Parathyroid adenoma (tissue), 2 donors: ENCODE measurements around the gene NPHS1.
A peak's percentile ranks its signal among the peaks of the same experiment; 100 is the strongest.
"Not testable (repeated sequence)": the region's sequence is repeated elsewhere in the genome, so short reads cannot be mapped to it uniquely, and the experiment has no call there.

Experiments
- H2AFZ ChIP-seq: fragments of 300-600 bp; sonication (generic); one replicate; pipeline ENCODE4 v1.7.0; 2017; ENCODE audit warnings: antibody characterized with exemption, mild to moderate bottlenecking
- H3K27ac ChIP-seq: fragments of 300-600 bp; sonication (generic); one replicate; pipeline ENCODE4 v1.7.0; 2017
- H3K27me3 ChIP-seq: fragments of 300-600 bp; sonication (generic); one replicate; pipeline ENCODE4 v1.7.0; 2017; ENCODE audit warnings: low read length; ENCODE audit not compliant: control insufficient read depth, insufficient read depth
- H3K36me3 ChIP-seq: fragments of 300-600 bp; sonication (generic); one replicate; pipeline ENCODE4 v1.7.0; 2017; ENCODE audit warnings: low read length; ENCODE audit not compliant: control insufficient read depth, insufficient read depth
- H3K4me1 ChIP-seq: fragments of 300-600 bp; sonication (generic); one replicate; pipeline ENCODE4 v1.7.0; 2017; ENCODE audit warnings: control low read depth
- H3K4me2 ChIP-seq: fragments of 300-600 bp; sonication (generic); one replicate; pipeline ENCODE4 v1.7.0; 2017; ENCODE audit warnings: low read length
- H3K4me3 ChIP-seq: fragments of 300-600 bp; sonication (generic); one replicate; pipeline ENCODE4 v1.7.0; 2017; ENCODE audit warnings: low read depth, low read length
- H3K79me2 ChIP-seq: fragments of 300-600 bp; sonication (generic); one replicate; pipeline ENCODE4 v1.7.0; 2017; ENCODE audit warnings: control low read depth
- H3K9ac ChIP-seq: fragments of 300-600 bp; sonication (generic); one replicate; pipeline ENCODE4 v1.7.0; 2017; ENCODE audit warnings: mild to moderate bottlenecking
- H3K9me3 ChIP-seq: fragments of 300-600 bp; sonication (generic); one replicate; pipeline ENCODE4 v1.7.0; 2017; ENCODE audit warnings: low read length; ENCODE audit not compliant: control insufficient read depth
- CTCF ChIP-seq: fragments of 300-600 bp; sonication (generic); IDR thresholded peaks from one replicate; pipeline ENCODE4 v1.7.0; 2017; ENCODE audit warnings: antibody characterized with exemption, mild to moderate bottlenecking
- donor health status: primary hyperparathyroidism.

NPHS1 gene

GRCh38 chr19:35879068-35879467, 26.8 kb upstream of the NPHS1 start:
- H3K79me2 ChIP-seq, result no peaks in the 10 kb centered on the region
- H3K27ac ChIP-seq, result no peak overlapping the region
- no peaks in the 10 kb centered on the region for H3K36me3 ChIP-seq
- H3K4me3 ChIP-seq, result no peak overlapping the region
- H3K4me1 ChIP-seq, result no peaks in the 10 kb centered on the region
- H2AFZ ChIP-seq, result no peak overlapping the region
- no peaks in the 10 kb centered on the region for H3K9me3 ChIP-seq
- no peak overlapping the region for H3K4me2 ChIP-seq
- H3K27me3 ChIP-seq, result no peaks in the 10 kb centered on the region
- no peak overlapping the region for H3K9ac ChIP-seq
- TF ChIP-seq CTCF, result no peak

GRCh38 chr19:35874392-35874930, 22.2 kb upstream of the NPHS1 start:
- no peak for TF ChIP-seq CTCF
- Histone ChIP-seq H3K27me3 (no peaks in the 10 kb centered on the region), H3K36me3 (no peaks in the 10 kb centered on the region), H3K9me3 (no peaks in the 10 kb centered on the region), H3K79me2 (peaks cover 4% of the 10 kb centered on the region), H2AFZ (no peak overlapping the region), H3K27ac (no peak overlapping the region), H3K4me2 (no peak overlapping the region), H3K4me3 (no peak overlapping the region), H3K9ac (no peak overlapping the region), H3K4me1 (peaks cover 6% of the 10 kb centered on the region)

GRCh38 chr19:35872180-35872579, 19.9 kb upstream of the NPHS1 start:
- Histone ChIP-seq H3K36me3 (no peaks in the 10 kb centered on the region), H3K4me1 (peaks cover 11% of the 10 kb centered on the region), H3K4me3 (no peak overlapping the region), H3K9ac (no peak overlapping the region), H3K27me3 (no peaks in the 10 kb centered on the region), H3K27ac (no peak overlapping the region), H3K4me2 (no peak overlapping the region), H3K9me3 (no peaks in the 10 kb centered on the region), H2AFZ (no peak overlapping the region), H3K79me2 (peaks cover 4% of the 10 kb centered on the region)
- TF ChIP-seq CTCF, result no peak

GRCh38 chr19:35871611-35872010, 19.3 kb upstream of the NPHS1 start:
- Histone ChIP-seq H3K4me1 (peaks cover 11% of the 10 kb centered on the region), H2AFZ (no peak overlapping the region), H3K4me3 (no peak overlapping the region), H3K27me3 (no peaks in the 10 kb centered on the region), H3K36me3 (no peaks in the 10 kb centered on the region), H3K27ac (no peak overlapping the region), H3K9ac (no peak overlapping the region), H3K9me3 (no peaks in the 10 kb centered on the region), H3K79me2 (peaks cover 4% of the 10 kb centered on the region), H3K4me2 (no peak overlapping the region)
- TF ChIP-seq CTCF, result no peak

GRCh38 chr19:35870798-35871197, 18.5 kb upstream of the NPHS1 start:
- Histone ChIP-seq H3K79me2 (peaks cover 4% of the 10 kb centered on the region), H3K4me2 (no peak overlapping the region), H3K27me3 (no peaks in the 10 kb centered on the region), H3K4me3 (no peak overlapping the region), H3K36me3 (no peaks in the 10 kb centered on the region), H3K27ac (no peak overlapping the region), H3K9me3 (no peaks in the 10 kb centered on the region), H2AFZ (no peak overlapping the region), H3K4me1 (peaks cover 11% of the 10 kb centered on the region), H3K9ac (no peak overlapping the region)
- no peak for TF ChIP-seq CTCF

- not testable (repeated sequence) for H3K36me3 ChIP-seq, H3K27ac ChIP-seq, H2AFZ ChIP-seq, H3K27me3 ChIP-seq, H3K9me3 ChIP-seq, H3K9ac ChIP-seq, H3K79me2 ChIP-seq
- peak overlapping the region; percentile 41 for H3K4me3 ChIP-seq
- peaks cover 11% of the 10 kb centered on the region for H3K4me1 ChIP-seq
- peak overlapping the region; percentile 79 for H3K4me2 ChIP-seq
These were observed 17.9 kb upstream of the NPHS1 start for GRCh38 chr19:35870124-35870736.
